HCT116 (cell line): Measurements from ENCODE around the gene GRIN2C. TPM values are rescaled to one million over a fixed set of nuclear protein-coding genes. Genes with fewer than 3 reads are reported as not detected.

Experiments
- ATAC-seq: fragments of 200-7000 bp; cut with Tn5 transposase; 2 replicates; pipeline ENCODE4 v1.9.1; 2020; ENCODE audit warnings: mild to moderate bottlenecking, moderate library complexity
- BruUV-seq: library from RNA; stranded (reverse); fragments of 400-500 nt; replicated peaks from 2 replicates; lab custom pipeline; 2021; lab: Mats Ljungman, UMichigan
- CTCF ChIA-PET: fragments of 300-600 bp; sonication (Branson Sonifier 250); formaldehyde crosslinking; loops from one replicate; lab custom pipeline; 2021; ENCODE audit warnings: antibody characterized with exemption; lab: Charles Lee
- POLR2A ChIA-PET: fragments of 300-600, 350-600 bp; sonication (Branson Sonifier 250); formaldehyde crosslinking; loops from one replicate; lab custom pipeline; 2021; ENCODE audit warnings: antibody characterized with exemption; lab: Charles Lee
- RAD21 ChIA-PET, 2 experiments: fragments of 300-600 bp; sonication (Branson Sonifier 250); formaldehyde crosslinking; loops; one replicate each; lab custom pipeline; 2023; ENCODE audit warnings: low total read pairs in 2 of 2; ENCODE audit not compliant: uncharacterized antibody in 2 of 2, unreplicated experiment in 2 of 2, low non-redundant PET in 1 of 2; lab: Charles Lee
- DNase-seq: peaks from one replicate; pipeline ENCODE4 v3.0.0-alpha.2; 2010; ENCODE audit warnings: low read depth, low spot score
- H2AFZ ChIP-seq: fragments of 200-600 bp; shearing (Covaris generic), sonication (generic); 2 replicates; pipeline ENCODE4 v1.6.1; 2017; ENCODE audit warnings: low read depth, mixed run types, mixed read lengths, antibody characterized with exemption, low read length; ENCODE audit not compliant: poor library complexity, severe bottlenecking
- H3K27ac ChIP-seq: 2 replicates; pipeline ENCODE4 v1.5.1; 2012; ENCODE audit warnings: low read depth, low read length
- H3K27me3 ChIP-seq: fragments of 200-600 bp; sonication (generic); 2 replicates; pipeline ENCODE4 v1.6.1; 2016; ENCODE audit warnings: mixed run types, low read length, mixed read lengths; ENCODE audit not compliant: insufficient read depth
- H3K36me3 ChIP-seq, 2 experiments: fragments of 200-500 bp in 1 of 2; fragments of 200-600 bp in 1 of 2; sonication (Bioruptor generic) in 1 of 2; sonication (generic) in 1 of 2; 2 replicates each; pipeline versions ENCODE4 v1.5.1 to v1.6.1; 2014 to 2016; ENCODE audit warnings: low read length in 2 of 2, inconsistent platforms in 1 of 2, mixed read lengths in 1 of 2, mixed run types in 1 of 2; ENCODE audit not compliant: insufficient read depth in 2 of 2, control insufficient read depth in 1 of 2
- H3K4me1 ChIP-seq, 2 experiments: fragments of 200-600 bp in 1 of 2; sonication (generic) in 1 of 2; 2 replicates each; pipeline versions ENCODE4 v1.5.1 to v1.6.1; 2012 to 2017; ENCODE audit warnings: low read length in 2 of 2, inconsistent platforms in 1 of 2, mild to moderate bottlenecking in 1 of 2, mixed read lengths in 1 of 2, mixed run types in 1 of 2, moderate library complexity in 1 of 2; ENCODE audit not compliant: insufficient read depth in 2 of 2, control insufficient read depth in 1 of 2
- H3K4me2 ChIP-seq: fragments of 200-600 bp; sonication (generic); 2 replicates; pipeline ENCODE4 v1.6.1; 2017; ENCODE audit warnings: mixed run types, low read length, mixed read lengths
- H3K4me3 ChIP-seq, 2 experiments: fragments of 200-600 bp in 1 of 2; sonication (generic) in 1 of 2; replicated peaks in 1 of 2; 2 replicates each; pipeline ENCODE4 v1.5.1; 2011 to 2016; ENCODE audit warnings: low read length in 2 of 2, control low read depth in 1 of 2, low read depth in 1 of 2, mild to moderate bottlenecking in 1 of 2, mixed read lengths in 1 of 2, mixed run types in 1 of 2
- H3K79me2 ChIP-seq: fragments of 200-600 bp; sonication (generic); 2 replicates; pipeline ENCODE4 v1.6.1; 2017; ENCODE audit warnings: mild to moderate bottlenecking, mixed run types, low read length, moderate library complexity, mixed read lengths; ENCODE audit not compliant: insufficient read depth
- H3K9ac ChIP-seq: fragments of 200-600 bp; sonication (generic); 2 replicates; pipeline ENCODE4 v1.6.1; 2016; ENCODE audit warnings: low read length, mixed read lengths
- H3K9me2 ChIP-seq: fragments of 200-600 bp; sonication (generic), shearing (Covaris generic); 2 replicates; pipeline ENCODE4 v1.6.1; 2017; ENCODE audit warnings: mixed run types, mild to moderate bottlenecking, moderate library complexity; ENCODE audit not compliant: insufficient read depth
- H3K9me3 ChIP-seq, 2 experiments: fragments of 200-500 bp in 1 of 2; fragments of 200-600 bp in 1 of 2; sonication (Bioruptor generic) in 1 of 2; sonication (generic) in 1 of 2; 2 replicates each; pipeline ENCODE4 v1.6.1; 2014 to 2017; ENCODE audit warnings: low read length in 2 of 2, mixed read lengths in 2 of 2, inconsistent platforms in 1 of 2, low read depth in 1 of 2, mild to moderate bottlenecking in 1 of 2, mixed run types in 1 of 2, moderate library complexity in 1 of 2; ENCODE audit not compliant: control insufficient read depth in 1 of 2, insufficient read depth in 1 of 2
- H4K20me1 ChIP-seq: fragments of 200-600 bp; sonication (generic), shearing (Covaris generic); 2 replicates; pipeline ENCODE4 v1.6.1; 2017; ENCODE audit warnings: mixed run types, mild to moderate bottlenecking, moderate library complexity; ENCODE audit not compliant: insufficient read depth
- CTCF ChIP-seq, 3 experiments: fragments of 200-600 bp in 1 of 3; sonication (generic) in 1 of 3; IDR thresholded peaks in 2 of 3; conservative IDR thresholded peaks in 1 of 3; 2 replicates each; pipeline ENCODE4 v1.5.1; 2012 to 2017; ENCODE audit warnings: low read depth in 2 of 3, low read length in 2 of 3, antibody characterized with exemption in 1 of 3, borderline replicate concordance in 1 of 3, control low read depth in 1 of 3, mild to moderate bottlenecking in 1 of 3, mixed read lengths in 1 of 3, mixed run types in 1 of 3, moderate library complexity in 1 of 3; ENCODE audit not compliant: insufficient read depth in 1 of 3
- FOSL1 ChIP-seq: IDR thresholded peaks from 2 replicates; pipeline ENCODE4 v1.6.1; 2012; ENCODE audit warnings: low read depth
- POLR2A ChIP-seq: IDR thresholded peaks from 2 replicates; pipeline ENCODE4 v1.7.0; 2011; ENCODE audit warnings: borderline replicate concordance; ENCODE audit not compliant: insufficient read depth, insufficient read length; ENCODE audit errors: extremely low read depth
- REST ChIP-seq: IDR thresholded peaks from 2 replicates; pipeline ENCODE4 v1.6.1; 2012; ENCODE audit warnings: low read depth
- SRF ChIP-seq: IDR thresholded peaks from 2 replicates; pipeline ENCODE4 v1.6.1; 2012; ENCODE audit warnings: low read depth
- ZFX ChIP-seq: fragments of 450-650 bp; IDR thresholded peaks from 2 replicates; pipeline ENCODE4 v1.6.1; 2017
- intact Hi-C: fragments of 100-400 bp; cut with micrococcal nuclease; formaldehyde crosslinking; loops from 2 replicates; pipeline ENCODE4 v1.10.0; 2022
- total RNA-seq: library from RNA; stranded (reverse); gene quantifications from one replicate; pipeline ENCODE4 v1.2.1, GENCODE V29; 2021; ENCODE audit not compliant: unreplicated experiment
- TF ChIP-seq, protein P1 (sequence below): IDR thresholded peaks from 2 replicates; pipeline ENCODE4 v1.6.1; 2012

GRIN2C gene
- total RNA-seq, 1 experiment from 2014 or later: 2.2 TPM

- H3K9me2 ChIP-seq: no peaks in the 10 kb centered on the region
- no peak for DNase-seq
- ChIA-PET RAD21 (no interaction called here), CTCF (no interaction called here), POLR2A (no interaction called here)
- no peak overlapping the region for H3K27ac ChIP-seq
- ATAC-seq: peak; percentile 80
- H3K79me2 ChIP-seq: no peaks in the 10 kb centered on the region
- H4K20me1 ChIP-seq: no peaks in the 10 kb centered on the region
- H3K27me3 ChIP-seq: no peaks in the 10 kb centered on the region
- no TSS peak for BruUV-seq
- no peak overlapping the region for H3K4me2 ChIP-seq
- H3K9me3 ChIP-seq: no peaks in the 10 kb centered on the region
- intact Hi-C loops: no loop called here
- peak; percentile 17 to 61 (median 61); a peak in 5 of 6 replicates for TF ChIP-seq CTCF (IDR thresholded peaks at IDR 0.05 in 2 of 3, conservative IDR thresholded peaks at IDR 0.05 in 1 of 3; ENCODE audit: borderline replicate concordance in 1 of 3, insufficient read depth in 1 of 3, low read depth in 2 of 3, low read length in 2 of 3)
- TF ChIP-seq, protein P1, sequence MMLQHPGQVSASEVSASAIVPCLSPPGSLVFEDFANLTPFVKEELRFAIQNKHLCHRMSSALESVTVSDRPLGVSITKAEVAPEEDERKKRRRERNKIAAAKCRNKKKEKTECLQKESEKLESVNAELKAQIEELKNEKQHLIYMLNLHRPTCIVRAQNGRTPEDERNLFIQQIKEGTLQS: no peak
- H3K36me3 ChIP-seq: no peaks in the 10 kb centered on the region
- no peak overlapping the region for H3K9ac ChIP-seq
- H3K4me3 ChIP-seq: no peak overlapping the region
- H2AFZ ChIP-seq: no peak overlapping the region
- H3K4me1 ChIP-seq: no peaks in the 10 kb centered on the region
Observed at GRCh38 chr17:74815550-74816370, 43.9 kb downstream of the GRIN2C start.

DNA sequence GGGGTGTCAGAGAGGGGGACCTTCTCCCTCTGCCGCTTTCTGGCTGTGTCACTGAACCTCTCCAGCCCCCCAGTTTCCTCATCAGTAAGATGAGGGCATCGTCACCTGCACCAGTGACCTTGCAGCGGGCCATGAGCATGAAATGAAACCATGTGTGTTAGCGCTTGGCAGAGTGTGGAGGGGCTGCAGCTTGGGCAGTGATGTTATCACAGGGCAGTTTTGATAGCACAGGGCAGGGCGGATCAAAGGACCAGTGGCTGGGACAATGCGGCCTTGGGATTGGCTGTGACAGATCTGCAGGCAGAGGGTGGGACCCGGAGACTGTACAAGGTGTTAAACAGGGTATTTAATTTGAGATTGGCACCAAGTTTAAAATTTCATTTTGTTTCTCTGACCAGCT lies 44.6 kb downstream of the GRIN2C start:
- no peaks in the 10 kb centered on the region for H3K9me2 ChIP-seq
- DNase-seq (no peak), ATAC-seq (no peak)
- H3K27ac ChIP-seq: no peak overlapping the region
- no peaks in the 10 kb centered on the region for H4K20me1 ChIP-seq
- H3K36me3 ChIP-seq: no peaks in the 10 kb centered on the region
- ChIA-PET POLR2A (no interaction called here), CTCF (no interaction called here), RAD21 (no interaction called here)
- H3K4me2 ChIP-seq: no peak overlapping the region
- H3K9me3 ChIP-seq: no peaks in the 10 kb centered on the region
- TF ChIP-seq POLR2A (no peak), SRF (no peak), REST (no peak), ZFX (no peak), FOSL1 (no peak)
- TF ChIP-seq, protein P1: no peak
- intact Hi-C loops: no loop called here
- H3K9ac ChIP-seq: no peak overlapping the region
- no peaks in the 10 kb centered on the region for H3K27me3 ChIP-seq
- BruUV-seq: no TSS peak
- H3K4me3 ChIP-seq: no peak overlapping the region
- H3K4me1 ChIP-seq: no peaks in the 10 kb centered on the region
- no peaks in the 10 kb centered on the region for H3K79me2 ChIP-seq
- H2AFZ ChIP-seq: no peak overlapping the region
